GM11168 (cell line): ENCODE results near the gene RNU6-7.

Source experiments
- in situ Hi-C: fragments of 300-500 bp; cut with MboI; formaldehyde crosslinking; loops from one replicate; pipeline ENCODE4 v1.12.0; 2022; ENCODE audit warnings: low sequenced_read_pairs; ENCODE audit not compliant: unreplicated experiment

RNU6-7 gene

DNA sequence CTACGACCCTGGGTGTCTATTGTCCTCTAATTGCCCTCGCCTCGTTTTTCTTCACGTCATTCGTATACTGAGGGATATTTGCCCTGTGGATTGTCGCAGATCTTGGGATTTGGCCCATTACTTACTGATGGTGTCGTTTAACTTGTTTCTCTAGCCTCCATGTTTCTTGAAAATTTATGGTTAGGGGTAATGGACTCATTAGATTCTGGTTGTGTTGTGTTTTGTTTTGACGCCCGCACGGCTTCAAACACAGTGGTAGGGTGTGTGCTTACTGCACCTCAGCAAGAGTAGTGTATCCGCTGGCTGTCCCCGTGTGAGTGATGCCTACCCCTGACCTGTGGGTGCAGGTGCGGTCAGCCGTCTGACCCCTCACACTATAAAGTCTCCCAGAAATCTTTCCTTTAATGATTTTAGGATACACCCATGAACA lies 2.1 kb downstream of the RNU6-7 start:
- in situ Hi-C loops, result no loop called here

GRCh38 chr14:32205554-32205953 lies 3.7 kb downstream of the RNU6-7 start:
- in situ Hi-C loops, result no loop called here

- in situ Hi-C loops, result no loop called here
These were observed 4.1 kb downstream of the RNU6-7 start for GRCh38 chr14:32205984-32206383.

GRCh38 chr14:32206552-32206951 lies 4.7 kb downstream of the RNU6-7 start:
- in situ Hi-C loops, result no loop called here

GRCh38 chr14:32208490-32208889 lies 6.6 kb downstream of the RNU6-7 start:
- in situ Hi-C loops, result no loop called here

DNA sequence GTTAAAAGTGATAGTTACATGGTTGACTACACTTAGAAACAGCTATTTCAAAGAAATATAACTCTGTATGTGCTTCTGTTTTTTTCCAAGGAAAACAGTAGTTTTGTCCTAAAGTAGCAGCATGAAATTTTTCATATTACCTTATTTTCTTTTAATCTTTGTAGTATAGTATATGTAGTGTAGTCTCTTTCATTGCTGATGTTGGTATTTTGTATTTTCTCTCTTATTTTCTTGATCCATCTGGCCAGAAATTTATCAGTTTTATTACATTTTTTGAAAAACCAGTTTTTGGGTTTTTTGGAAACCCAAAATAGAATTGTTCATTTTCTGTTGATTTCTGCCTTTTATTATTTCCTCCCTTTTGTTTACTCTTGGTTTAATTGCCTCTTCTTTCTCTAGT lies 7.6 kb downstream of the RNU6-7 start:
- in situ Hi-C loops, result no loop called here

DNA sequence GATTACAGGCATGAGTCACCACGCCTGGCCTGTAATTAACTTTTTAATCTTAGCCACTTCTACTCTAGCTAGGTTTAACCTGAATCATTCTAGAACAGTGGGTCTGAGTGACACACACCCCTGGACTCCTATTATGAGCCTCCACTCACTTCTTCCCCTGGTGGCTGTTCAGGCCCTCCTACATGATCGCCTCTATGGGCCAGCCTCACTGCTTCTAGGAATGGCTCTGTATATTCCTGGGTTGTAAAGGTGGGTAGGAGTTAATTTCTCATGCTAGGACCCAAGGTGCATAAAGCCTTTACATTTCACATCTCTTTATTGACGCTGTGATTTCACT lies 9.2 kb downstream of the RNU6-7 start:
- in situ Hi-C loops, result no loop called here

DNA sequence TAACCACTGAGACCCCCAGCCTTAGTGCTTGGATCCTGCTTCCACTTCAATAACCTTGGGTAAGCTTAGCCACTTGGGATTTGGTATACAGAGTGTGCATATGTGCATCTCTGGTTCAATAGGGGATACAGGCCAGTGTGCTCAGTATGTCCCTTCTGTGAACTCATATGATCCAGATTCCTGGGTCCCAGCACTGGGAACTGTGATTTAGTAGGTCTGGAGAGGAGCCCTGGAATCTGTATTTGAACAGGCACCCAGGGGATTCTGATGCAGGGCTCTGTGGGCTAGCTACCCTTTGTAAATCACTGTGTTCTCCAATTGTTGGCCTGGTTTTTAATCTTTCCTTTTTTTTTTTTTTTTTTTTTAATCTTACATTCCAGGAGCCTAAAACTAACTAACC lies 11.0 kb downstream of the RNU6-7 start:
- in situ Hi-C loops, result no loop called here

DNA sequence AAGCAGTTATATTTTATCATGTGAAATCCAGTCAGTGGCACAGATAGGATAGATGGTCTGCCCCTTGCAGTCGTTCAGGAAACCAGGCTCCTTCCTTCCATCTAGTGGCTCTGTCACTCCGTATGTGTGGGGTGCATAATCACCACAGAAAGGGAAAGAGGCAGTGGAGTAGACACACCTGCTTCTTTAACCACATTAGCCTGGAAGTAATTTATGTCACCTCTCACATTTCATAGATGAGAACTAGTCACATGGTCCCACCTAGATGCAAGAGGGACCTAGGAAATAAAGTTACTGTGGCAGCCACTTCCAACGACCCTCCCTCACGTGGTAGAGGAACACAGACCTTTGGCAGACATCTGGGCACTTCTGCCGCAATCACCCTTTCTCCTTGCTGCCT lies 15.5 kb downstream of the RNU6-7 start:
- in situ Hi-C loops, result no loop called here

DNA sequence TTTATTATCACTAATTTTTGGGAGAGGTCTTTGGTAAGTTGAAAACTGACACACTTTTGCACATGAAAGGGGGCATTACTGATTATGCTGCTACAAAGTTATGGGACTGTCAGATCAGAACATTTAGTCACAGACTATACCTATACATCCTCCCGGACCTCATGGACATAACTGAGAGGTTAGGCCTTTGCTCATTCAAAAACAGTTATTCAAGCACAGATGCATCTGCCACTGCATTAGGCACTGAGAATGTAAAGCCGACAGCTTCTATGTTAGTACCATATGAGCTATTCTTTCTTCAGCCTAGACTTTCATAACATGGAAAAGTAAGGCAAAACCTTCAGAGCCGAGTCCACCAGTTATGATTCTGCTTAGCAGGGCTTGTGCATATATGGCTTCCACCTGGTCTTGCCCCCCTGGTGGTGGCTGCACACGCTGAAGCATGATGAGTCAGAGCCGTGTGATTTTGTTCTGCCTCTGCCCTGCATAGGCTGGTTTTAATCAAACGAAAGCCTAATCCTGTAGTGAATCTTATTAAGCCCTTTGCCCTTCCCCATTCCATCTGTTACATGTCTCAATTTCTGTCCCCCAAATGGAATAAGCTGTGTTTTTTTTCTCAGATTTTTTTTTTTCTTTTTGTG lies 23.0 kb downstream of the RNU6-7 start:
- in situ Hi-C loops, result no loop called here

DNA sequence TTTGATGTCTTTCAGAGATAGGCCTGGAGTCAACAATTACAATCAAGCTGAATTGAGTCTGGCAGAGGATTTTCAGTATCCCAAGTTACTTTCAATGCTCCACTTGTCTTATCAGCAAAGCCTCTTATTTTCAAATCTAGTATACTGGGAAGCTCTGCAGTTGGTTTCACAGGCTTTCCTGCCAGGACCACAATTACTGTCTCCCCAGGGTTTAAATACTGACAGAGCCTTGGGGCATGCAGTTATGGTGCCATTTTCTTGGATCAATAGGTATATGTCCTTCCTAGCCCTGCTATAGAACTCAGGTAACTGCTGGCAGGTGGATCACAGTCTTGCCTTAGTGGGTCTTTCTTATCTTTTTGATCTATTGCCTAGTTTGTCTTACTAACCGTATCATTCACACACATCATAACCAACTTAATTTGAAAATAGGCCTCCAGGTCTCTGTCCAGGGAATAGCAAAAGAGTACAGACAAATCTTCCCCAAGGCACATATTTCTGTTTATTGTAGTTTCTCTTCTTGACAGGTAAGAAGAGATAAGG lies 23.6 kb downstream of the RNU6-7 start:
- in situ Hi-C loops, result no loop called here

- in situ Hi-C loops, result no loop called here
These were observed 24.2 kb downstream of the RNU6-7 start for GRCh38 chr14:32226056-32226455.

DNA sequence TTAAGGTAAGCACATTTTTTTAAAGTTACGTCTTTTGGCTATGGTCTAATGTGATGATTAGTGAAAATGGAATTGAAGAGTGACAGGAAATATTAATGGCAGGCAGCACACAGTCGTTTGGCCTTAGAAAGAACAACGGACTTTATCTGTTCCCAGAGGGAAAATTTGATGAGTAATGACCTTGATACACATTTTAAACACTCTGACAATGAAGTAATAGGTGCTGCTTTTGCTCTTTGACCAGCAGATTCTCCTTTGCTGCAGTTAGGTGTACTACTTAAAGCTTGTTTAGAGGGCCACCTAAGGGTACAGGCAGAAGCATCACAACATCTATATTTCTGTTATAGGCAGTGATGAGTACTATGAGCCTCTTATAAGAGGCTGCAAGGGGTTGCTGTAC lies 28.3 kb downstream of the RNU6-7 start:
- in situ Hi-C loops, result no loop called here

GRCh38 chr14:32230695-32231280 lies 28.9 kb downstream of the RNU6-7 start:
- in situ Hi-C loops, result no loop called here

- in situ Hi-C loops, result no loop called here
These were observed 30.6 kb downstream of the RNU6-7 start for GRCh38 chr14:32232481-32232880.

DNA sequence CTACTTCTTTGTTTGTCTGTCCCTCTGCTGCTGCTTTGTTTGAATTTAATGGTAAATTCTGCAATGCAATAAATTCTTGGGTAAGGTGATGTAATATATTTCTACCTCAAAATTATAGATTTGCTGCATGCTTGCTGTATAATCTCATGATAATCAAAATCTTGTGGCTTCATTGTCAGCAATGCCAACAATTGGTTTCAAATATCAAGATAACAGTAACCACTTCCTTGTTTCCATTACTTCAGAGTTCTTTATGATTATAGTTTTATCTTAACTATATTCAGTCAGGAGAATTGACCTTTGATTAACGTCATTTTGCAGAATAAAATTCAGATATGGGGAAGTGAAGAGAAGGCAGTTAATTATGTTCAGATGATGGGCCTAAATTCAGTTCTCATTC lies 31.4 kb downstream of the RNU6-7 start:
- in situ Hi-C loops, result no loop called here

DNA sequence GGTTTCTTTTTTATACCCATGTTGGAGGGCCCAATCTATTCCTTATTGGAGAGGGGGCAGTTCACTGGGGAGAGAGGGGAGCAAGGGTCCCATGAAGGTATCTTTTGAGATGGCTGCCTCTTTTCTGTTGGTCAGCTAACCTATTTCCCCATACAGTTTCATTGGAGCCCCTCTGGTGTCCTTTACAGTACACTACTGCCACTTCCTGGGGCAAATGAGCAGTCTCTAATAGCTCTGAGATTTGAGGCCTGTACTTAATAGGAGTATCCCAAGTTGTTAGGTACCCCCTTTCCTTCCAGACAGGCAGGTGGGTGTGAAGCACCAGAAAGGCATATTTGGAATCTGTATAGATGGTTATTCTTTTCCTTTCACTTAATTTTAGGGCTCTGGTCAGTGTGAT lies 42.6 kb downstream of the RNU6-7 start:
- in situ Hi-C loops, result no loop called here

- in situ Hi-C loops, result loop anchor here (5.0 kb wide), 1 partner anchor 164 kb away; no protein-coding TSS in a partner anchor
These were observed 44.9 kb downstream of the RNU6-7 start for GRCh38 chr14:32246751-32247150.

GRCh38 chr14:32249371-32249770 lies 47.5 kb downstream of the RNU6-7 start:
- in situ Hi-C loops, result loop anchor here (5.0 kb wide), 1 partner anchor 167 kb away; no protein-coding TSS in a partner anchor

DNA sequence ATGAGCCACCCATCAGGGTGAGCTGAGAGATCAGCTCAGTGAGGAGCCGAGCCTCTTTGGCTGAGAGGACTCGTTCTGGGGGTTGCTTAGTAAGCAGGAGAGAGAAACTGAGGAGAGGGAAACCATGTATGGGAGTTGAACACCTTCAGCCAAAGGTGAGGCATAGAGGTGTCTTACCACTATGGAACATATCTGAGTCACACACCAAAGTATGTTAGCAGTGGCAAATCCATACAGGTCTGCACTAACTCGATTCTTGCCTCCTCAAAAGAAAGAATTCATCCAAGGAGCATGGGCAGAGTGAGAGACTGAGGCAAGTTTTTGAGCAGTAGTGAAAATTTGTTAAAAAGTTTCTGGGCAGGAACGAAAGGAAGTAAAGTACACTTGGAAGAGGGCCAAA lies 47.9 kb downstream of the RNU6-7 start:
- in situ Hi-C loops, result loop anchor here (5.0 to 25.0 kb wide), 3 partner anchors 167 to 737 kb away; no protein-coding TSS in a partner anchor

DNA sequence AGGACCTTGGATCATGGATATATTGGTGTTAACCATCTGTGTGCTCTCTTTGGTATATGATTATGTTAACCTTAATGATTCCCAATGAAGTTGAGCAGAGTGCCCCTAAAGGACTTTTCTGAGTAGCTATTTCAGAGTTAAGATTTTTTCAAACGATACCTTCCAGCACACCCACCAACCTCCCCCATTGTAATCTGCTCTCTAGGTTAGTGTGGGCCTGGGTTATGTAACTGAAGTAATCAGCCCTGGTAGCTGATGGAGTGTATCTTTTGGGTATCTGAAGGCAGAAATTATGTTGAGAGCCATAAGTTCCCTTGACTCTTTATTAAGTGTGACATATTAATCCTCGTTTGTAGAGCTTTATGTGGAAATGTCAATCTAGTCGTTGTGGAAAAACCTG lies 48.8 kb downstream of the RNU6-7 start:
- in situ Hi-C loops, result loop anchor here (10.0 to 25.0 kb wide), 2 partner anchors 214 to 738 kb away; no protein-coding TSS in a partner anchor

DNA sequence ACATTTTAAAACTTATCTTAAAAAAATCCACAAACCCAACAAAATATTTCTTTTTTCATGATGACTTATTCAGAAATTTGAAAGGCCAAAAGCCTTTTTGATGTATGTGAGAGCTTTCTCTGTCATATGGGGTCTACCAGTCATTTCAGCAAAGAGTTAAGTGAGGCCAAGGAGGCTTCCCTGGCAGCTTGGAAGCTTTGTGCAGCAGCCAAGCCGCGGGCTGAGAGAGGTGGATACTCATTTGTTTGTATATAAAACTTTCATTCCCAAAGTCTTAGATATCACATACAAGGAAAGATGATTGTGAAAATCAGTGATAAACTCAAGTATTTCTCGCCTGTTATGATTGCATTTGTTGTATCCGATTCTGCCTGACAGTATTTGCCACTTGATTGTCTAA lies 49.7 kb downstream of the RNU6-7 start:
- in situ Hi-C loops, result loop anchor here (10.0 to 25.0 kb wide), 2 partner anchors 213 to 739 kb away; no protein-coding TSS in a partner anchor
